GM12878 (cell line): Measurements from ENCODE around the gene CYB5A. TPM values are rescaled to one million over a fixed set of nuclear protein-coding genes. Genes with fewer than 3 reads are reported as not detected.

Source experiments
- ATAC-seq: fragments of 200-7000 bp; cut with Tn5 transposase; 3 replicates; pipeline ENCODE4 v1.9.1; 2020; ENCODE audit warnings: mild to moderate bottlenecking, moderate library complexity
- BruUV-seq: library from RNA; stranded (reverse); fragments of 400-500 nt; replicated peaks from 2 replicates; lab custom pipeline; 2021; lab: Mats Ljungman, UMichigan
- CTCF ChIA-PET: fragments of 300-600 bp; sonication (Branson Sonifier 250); formaldehyde crosslinking; extraction: SDS; loops from one replicate; lab custom pipeline; 2021; ENCODE audit warnings: inconsistent platforms; lab: Yijun Ruan, JAX
- POLR2A ChIA-PET: fragments of 350-600 bp; formaldehyde crosslinking; extraction: SDS; loops from one replicate; lab custom pipeline; 2021; ENCODE audit warnings: inconsistent platforms; lab: Charles Lee
- RAD21 ChIA-PET: fragments of 300-600 bp; sonication (Branson Sonifier 250); formaldehyde crosslinking; loops from one replicate; lab custom pipeline; 2023; ENCODE audit warnings: antibody characterized with exemption; ENCODE audit not compliant: unreplicated experiment; lab: Charles Lee
- SMC1A ChIA-PET: fragments of 300-600 bp; sonication (Branson Sonifier 250); formaldehyde crosslinking; loops from one replicate; lab custom pipeline; 2023; ENCODE audit not compliant: unreplicated experiment, uncharacterized antibody; lab: Charles Lee
- DNase-seq: peaks from one replicate; pipeline ENCODE4 v3.0.0-alpha.2; 2011; ENCODE audit warnings: low read depth, low spot score
- FAIRE-seq: peaks from 3 replicates; lab custom pipeline; 2011; peaks lifted over from hg19 to GRCh38; lab: Jason Lieb, UNC
- H2AFZ ChIP-seq: 2 replicates; pipeline ENCODE4 v1.6.0; 2011; ENCODE audit warnings: low read depth, low read length, control low read depth; ENCODE audit not compliant: control insufficient read depth
- H3K27ac ChIP-seq: 2 replicates; pipeline ENCODE4 v1.5.1; 2011; ENCODE audit warnings: control low read depth; ENCODE audit not compliant: control insufficient read depth, insufficient read depth
- H3K27me3 ChIP-seq, 2 experiments: replicated peaks in 1 of 2; 2 replicates each; pipeline versions ENCODE4 v1.6.0 to v1.6.1; 2011; ENCODE audit warnings: low read length in 1 of 2; ENCODE audit not compliant: control insufficient read depth in 2 of 2, insufficient read depth in 2 of 2
- H3K36me3 ChIP-seq, 2 experiments: 2 replicates each; pipeline ENCODE4 v1.5.1; 2011; ENCODE audit warnings: low read length in 1 of 2; ENCODE audit not compliant: control insufficient read depth in 2 of 2, insufficient read depth in 2 of 2
- H3K4me1 ChIP-seq: 2 replicates; pipeline ENCODE4 v1.6.1; 2011; ENCODE audit warnings: mild to moderate bottlenecking, low read length, moderate library complexity, mixed read lengths; ENCODE audit not compliant: control insufficient read depth, insufficient read depth
- H3K4me2 ChIP-seq: 2 replicates; pipeline ENCODE4 v1.6.0; 2011; ENCODE audit warnings: control low read depth; ENCODE audit not compliant: control insufficient read depth, insufficient read depth
- H3K4me3 ChIP-seq: fragments of 200-600 bp; sonication (generic); 2 replicates; pipeline ENCODE4 v1.5.1; 2016
- H3K79me2 ChIP-seq: 2 replicates; pipeline ENCODE4 v1.6.0; 2011; ENCODE audit warnings: low read length; ENCODE audit not compliant: control insufficient read depth, insufficient read depth
- H3K9ac ChIP-seq: 2 replicates; pipeline ENCODE4 v1.8.0; 2011; ENCODE audit warnings: low read length, control low read depth, mixed read lengths; ENCODE audit not compliant: control insufficient read depth, insufficient read depth
- H3K9me3 ChIP-seq: replicated peaks from 3 replicates; pipeline ENCODE4 v1.5.1; 2011; ENCODE audit warnings: mild to moderate bottlenecking, low read length; ENCODE audit not compliant: control insufficient read depth, insufficient read depth
- H4K20me1 ChIP-seq: 2 replicates; pipeline ENCODE4 v1.6.0; 2011; ENCODE audit not compliant: control insufficient read depth, insufficient read depth
- CBX3 ChIP-seq: fragments of 200-600 bp; sonication (generic); IDR thresholded peaks from 2 replicates; pipeline ENCODE4 v1.6.1; 2016; ENCODE audit warnings: low read depth, borderline replicate concordance
- CBX5 ChIP-seq: sonication (generic); IDR thresholded peaks from 2 replicates; pipeline ENCODE4 v1.6.1; 2016; ENCODE audit warnings: low read depth, moderate library complexity, mild to moderate bottlenecking, inconsistent platforms
- HDGF ChIP-seq: fragments of 450-650 bp; IDR thresholded peaks from 2 replicates; pipeline ENCODE4 v1.6.1; 2016; ENCODE audit warnings: antibody characterized with exemption
- MEF2B ChIP-seq: fragments of 450-650 bp; IDR thresholded peaks from 2 replicates; pipeline ENCODE4 v1.6.1; 2018; ENCODE audit warnings: mild to moderate bottlenecking, moderate library complexity; ENCODE audit not compliant: partially characterized antibody, poor library complexity, severe bottlenecking
- POLR2A ChIP-seq: IDR thresholded peaks from 2 replicates; pipeline ENCODE4 v1.6.1; 2011; ENCODE audit warnings: low read depth, mild to moderate bottlenecking, low read length
- POLR2AphosphoS2 ChIP-seq: IDR thresholded peaks from 2 replicates; pipeline ENCODE4 v1.6.1; 2011; ENCODE audit warnings: low read depth, mild to moderate bottlenecking, low read length, improper control_type of control experiment, moderate library complexity
- POU2F2 ChIP-seq: IDR thresholded peaks from 3 replicates; pipeline ENCODE4 v1.6.1; 2011; ENCODE audit warnings: low read depth, mild to moderate bottlenecking, low read length, borderline replicate concordance
- SIN3A ChIP-seq: IDR thresholded peaks from 2 replicates; pipeline ENCODE4 v1.6.1; 2012; ENCODE audit warnings: low read depth, low read length, improper control_type of control experiment
- YBX1 ChIP-seq: fragments of 450-650 bp; IDR thresholded peaks from 2 replicates; pipeline ENCODE4 v1.6.1; 2016; ENCODE audit warnings: antibody characterized with exemption
- ZSCAN29 ChIP-seq: fragments of 450-650 bp; IDR thresholded peaks from 2 replicates; pipeline ENCODE4 v1.6.1; 2017; ENCODE audit warnings: mild to moderate bottlenecking, moderate library complexity
- WGBS: methylation state at CpG from one replicate; pipeline ENCODE4 v1.1.6; 2016; ENCODE audit warnings: low lambda C conversion rate; ENCODE audit not compliant: insufficient replicate concordance, insufficient coverage; ENCODE audit errors: missing lambda C conversion rate; 5-methylcytosine and 5-hydroxymethylcytosine counted together
- in situ Hi-C: fragments of 300-500 bp; cut with MboI; formaldehyde crosslinking; loops from 9 replicates; pipeline ENCODE4 v1.14.3; 2018; ENCODE audit warnings: mixed read lengths
- intact Hi-C: fragments of 100-400 bp; cut with micrococcal nuclease; formaldehyde crosslinking; loops from one replicate; pipeline ENCODE4 v1.14.2; 2022; ENCODE audit not compliant: unreplicated experiment
- polyA plus RNA-seq, 11 experiments: library from polyadenylated mRNA; depleted of rRNA in 4 of 11; unstranded in 6 of 11; stranded (reverse) in 5 of 11; fragments of >200 nt; fragmentation: Nextera tagmentation in 4 of 11; fragmentation: Illumina TruSeq in 1 of 11; extraction: Ambion mirVana in 4 of 11; extraction: Trizol in 1 of 11; gene quantifications; 1 replicate in 1 of 11; 2 replicates in 10 of 11; pipeline versions ENCODE4 v1.2.1 to v1.2.3, GENCODE V29; 2011 to 2016; ENCODE audit warnings: inconsistent platforms in 2 of 11, missing spikeins in 2 of 11, low read depth in 1 of 11
- total RNA-seq, 4 experiments: library from RNA; depleted of rRNA in 3 of 4; stranded (reverse); fragments of >200 nt in 3 of 4; fragmentation: Illumina TruSeq in 1 of 4; extraction: Trizol in 1 of 4; gene quantifications; 2 replicates each; pipeline versions ENCODE4 v1.2.1 to v1.2.3, GENCODE V29; 2013 to 2021
- TF ChIP-seq, protein P1 (sequence below): fragments of 450-650 bp; IDR thresholded peaks from 2 replicates; pipeline ENCODE4 v1.6.1; 2018; ENCODE audit warnings: borderline replicate concordance, mild to moderate bottlenecking; ENCODE audit not compliant: partially characterized antibody
- TF ChIP-seq, protein P2 (sequence below): fragments of 450-650 bp; formaldehyde crosslinking; IDR thresholded peaks from 2 replicates; pipeline ENCODE4 v1.4.0; 2020; ENCODE audit warnings: mild to moderate bottlenecking, moderate library complexity
- TF ChIP-seq, protein P3 (sequence below): fragments of 450-650 bp; formaldehyde crosslinking; IDR thresholded peaks from 2 replicates; pipeline ENCODE4 v1.5.0; 2022; ENCODE audit warnings: mild to moderate bottlenecking, missing genetic modification characterization

Gene CYB5A
- total and polyA plus RNA-seq, 10 of the 15 experiments (the other 5 are each of a cell fraction or from before 2014, with no cell fraction given), result 60.2 to 129 (median 103) TPM

DNA sequence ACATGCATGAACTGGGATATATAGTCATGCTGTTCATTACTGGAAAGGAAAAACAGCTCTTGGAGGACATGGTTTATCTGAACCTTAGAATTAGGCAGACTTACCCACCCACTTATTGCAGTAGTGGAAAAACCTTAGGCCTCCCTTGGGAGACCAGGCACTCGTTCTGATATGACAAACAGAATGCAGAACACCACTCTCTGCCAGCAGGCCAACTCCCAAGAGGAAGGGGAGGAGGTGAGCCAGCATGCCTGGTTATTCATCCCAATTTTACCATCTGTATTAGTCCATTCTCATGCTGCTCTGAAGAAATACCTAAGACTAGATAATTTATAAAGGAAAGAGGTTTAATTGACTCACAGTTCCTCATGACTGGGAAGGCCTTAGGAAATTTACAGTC lies 41.3 kb upstream of the CYB5A start:
- POLR2A ChIA-PET, result no interaction called here
- no peaks in the 10 kb centered on the region for H4K20me1 ChIP-seq
- H3K27ac ChIP-seq, result no peak overlapping the region
- H3K79me2 ChIP-seq, result no peaks in the 10 kb centered on the region
- in situ Hi-C loops, result loop anchor here (5.0 kb wide), 1 partner anchor 136 kb away; no protein-coding TSS in a partner anchor
- no peak for TF ChIP-seq CBX5
- TF ChIP-seq SIN3A, result no peak
- no peak for TF ChIP-seq ZSCAN29
- no peak for TF ChIP-seq POU2F2
- TF ChIP-seq, protein P1, sequence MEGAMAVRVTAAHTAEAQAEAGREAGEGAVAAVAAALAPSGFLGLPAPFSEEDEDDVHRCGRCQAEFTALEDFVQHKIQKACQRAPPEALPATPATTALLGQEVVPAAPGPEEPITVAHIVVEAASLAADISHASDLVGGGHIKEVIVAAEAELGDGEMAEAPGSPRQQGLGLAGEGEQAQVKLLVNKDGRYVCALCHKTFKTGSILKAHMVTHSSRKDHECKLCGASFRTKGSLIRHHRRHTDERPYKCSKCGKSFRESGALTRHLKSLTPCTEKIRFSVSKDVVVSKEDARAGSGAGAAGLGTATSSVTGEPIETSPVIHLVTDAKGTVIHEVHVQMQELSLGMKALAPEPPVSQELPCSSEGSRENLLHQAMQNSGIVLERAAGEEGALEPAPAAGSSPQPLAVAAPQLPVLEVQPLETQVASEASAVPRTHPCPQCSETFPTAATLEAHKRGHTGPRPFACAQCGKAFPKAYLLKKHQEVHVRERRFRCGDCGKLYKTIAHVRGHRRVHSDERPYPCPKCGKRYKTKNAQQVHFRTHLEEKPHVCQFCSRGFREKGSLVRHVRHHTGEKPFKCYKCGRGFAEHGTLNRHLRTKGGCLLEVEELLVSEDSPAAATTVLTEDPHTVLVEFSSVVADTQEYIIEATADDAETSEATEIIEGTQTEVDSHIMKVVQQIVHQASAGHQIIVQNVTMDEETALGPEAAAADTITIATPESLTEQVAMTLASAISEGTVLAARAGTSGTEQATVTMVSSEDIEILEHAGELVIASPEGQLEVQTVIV, result no peak
- no peak for TF ChIP-seq HDGF
- TF ChIP-seq POLR2A, result no peak
- no peak for TF ChIP-seq YBX1
- no peak for TF ChIP-seq CBX3
- TF ChIP-seq POLR2AphosphoS2, result no peak
- TF ChIP-seq, protein P2, sequence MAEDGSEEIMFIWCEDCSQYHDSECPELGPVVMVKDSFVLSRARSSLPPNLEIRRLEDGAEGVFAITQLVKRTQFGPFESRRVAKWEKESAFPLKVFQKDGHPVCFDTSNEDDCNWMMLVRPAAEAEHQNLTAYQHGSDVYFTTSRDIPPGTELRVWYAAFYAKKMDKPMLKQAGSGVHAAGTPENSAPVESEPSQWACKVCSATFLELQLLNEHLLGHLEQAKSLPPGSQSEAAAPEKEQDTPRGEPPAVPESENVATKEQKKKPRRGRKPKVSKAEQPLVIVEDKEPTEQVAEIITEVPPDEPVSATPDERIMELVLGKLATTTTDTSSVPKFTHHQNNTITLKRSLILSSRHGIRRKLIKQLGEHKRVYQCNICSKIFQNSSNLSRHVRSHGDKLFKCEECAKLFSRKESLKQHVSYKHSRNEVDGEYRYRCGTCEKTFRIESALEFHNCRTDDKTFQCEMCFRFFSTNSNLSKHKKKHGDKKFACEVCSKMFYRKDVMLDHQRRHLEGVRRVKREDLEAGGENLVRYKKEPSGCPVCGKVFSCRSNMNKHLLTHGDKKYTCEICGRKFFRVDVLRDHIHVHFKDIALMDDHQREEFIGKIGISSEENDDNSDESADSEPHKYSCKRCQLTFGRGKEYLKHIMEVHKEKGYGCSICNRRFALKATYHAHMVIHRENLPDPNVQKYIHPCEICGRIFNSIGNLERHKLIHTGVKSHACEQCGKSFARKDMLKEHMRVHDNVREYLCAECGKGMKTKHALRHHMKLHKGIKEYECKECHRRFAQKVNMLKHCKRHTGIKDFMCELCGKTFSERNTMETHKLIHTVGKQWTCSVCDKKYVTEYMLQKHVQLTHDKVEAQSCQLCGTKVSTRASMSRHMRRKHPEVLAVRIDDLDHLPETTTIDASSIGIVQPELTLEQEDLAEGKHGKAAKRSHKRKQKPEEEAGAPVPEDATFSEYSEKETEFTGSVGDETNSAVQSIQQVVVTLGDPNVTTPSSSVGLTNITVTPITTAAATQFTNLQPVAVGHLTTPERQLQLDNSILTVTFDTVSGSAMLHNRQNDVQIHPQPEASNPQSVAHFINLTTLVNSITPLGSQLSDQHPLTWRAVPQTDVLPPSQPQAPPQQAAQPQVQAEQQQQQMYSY, result no peak
- TF ChIP-seq MEF2B, result no peak
- TF ChIP-seq, protein P3, sequence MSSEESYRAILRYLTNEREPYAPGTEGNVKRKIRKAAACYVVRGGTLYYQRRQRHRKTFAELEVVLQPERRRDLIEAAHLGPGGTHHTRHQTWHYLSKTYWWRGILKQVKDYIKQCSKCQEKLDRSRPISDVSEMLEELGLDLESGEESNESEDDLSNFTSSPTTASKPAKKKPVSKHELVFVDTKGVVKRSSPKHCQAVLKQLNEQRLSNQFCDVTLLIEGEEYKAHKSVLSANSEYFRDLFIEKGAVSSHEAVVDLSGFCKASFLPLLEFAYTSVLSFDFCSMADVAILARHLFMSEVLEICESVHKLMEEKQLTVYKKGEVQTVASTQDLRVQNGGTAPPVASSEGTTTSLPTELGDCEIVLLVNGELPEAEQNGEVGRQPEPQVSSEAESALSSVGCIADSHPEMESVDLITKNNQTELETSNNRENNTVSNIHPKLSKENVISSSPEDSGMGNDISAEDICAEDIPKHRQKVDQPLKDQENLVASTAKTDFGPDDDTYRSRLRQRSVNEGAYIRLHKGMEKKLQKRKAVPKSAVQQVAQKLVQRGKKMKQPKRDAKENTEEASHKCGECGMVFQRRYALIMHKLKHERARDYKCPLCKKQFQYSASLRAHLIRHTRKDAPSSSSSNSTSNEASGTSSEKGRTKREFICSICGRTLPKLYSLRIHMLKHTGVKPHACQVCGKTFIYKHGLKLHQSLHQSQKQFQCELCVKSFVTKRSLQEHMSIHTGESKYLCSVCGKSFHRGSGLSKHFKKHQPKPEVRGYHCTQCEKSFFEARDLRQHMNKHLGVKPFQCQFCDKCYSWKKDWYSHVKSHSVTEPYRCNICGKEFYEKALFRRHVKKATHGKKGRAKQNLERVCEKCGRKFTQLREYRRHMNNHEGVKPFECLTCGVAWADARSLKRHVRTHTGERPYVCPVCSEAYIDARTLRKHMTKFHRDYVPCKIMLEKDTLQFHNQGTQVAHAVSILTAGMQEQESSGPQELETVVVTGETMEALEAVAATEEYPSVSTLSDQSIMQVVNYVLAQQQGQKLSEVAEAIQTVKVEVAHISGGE, result no peak
- TF ChIP-seq, all 136 proteins: peak for 0
- FAIRE-seq (no peak), DNase-seq (no peak), ATAC-seq (no peak)
- intact Hi-C loops, result no loop called here
- 0% methylated on average over 1 of the region's 1 CpG for WGBS
- BruUV-seq, result no TSS peak
- no peak overlapping the region for H2AFZ ChIP-seq
- H3K36me3 ChIP-seq, result no peaks in the 10 kb centered on the region
- SMC1A ChIA-PET, result interaction anchor here (1.3 kb wide), 1 partner anchor 9 kb away, joined by 4 read pairs; no protein-coding TSS in a partner anchor
- H3K9me3 ChIP-seq, result peaks cover 3% of the 10 kb centered on the region; the same call in 2 of the 3 replicates
- H3K4me1 ChIP-seq, result peaks cover 5% of the 10 kb centered on the region
- CTCF ChIA-PET, result interaction anchor here (0.9 kb wide), 1 partner anchor 136 kb away, joined by 4 read pairs; no protein-coding TSS in a partner anchor
- no peaks in the 10 kb centered on the region for H3K27me3 ChIP-seq
- H3K9ac ChIP-seq, result no peak overlapping the region
- no peak overlapping the region for H3K4me3 ChIP-seq
- H3K4me2 ChIP-seq, result no peak overlapping the region
- RAD21 ChIA-PET, result no interaction called here
